GM21515 (cell line): ENCODE data around the gene VPS13C.
"Not testable (repeated sequence)": the region's sequence is repeated elsewhere in the genome, so short reads cannot be mapped to it uniquely, and the experiment has no call there.

ENCODE experiments used
- ATAC-seq: cut with Tn5 transposase; IDR thresholded peaks from one replicate; pipeline ENCODE4 v1.9.1; 2021; ENCODE audit not compliant: unreplicated experiment

VPS13C gene

DNA sequence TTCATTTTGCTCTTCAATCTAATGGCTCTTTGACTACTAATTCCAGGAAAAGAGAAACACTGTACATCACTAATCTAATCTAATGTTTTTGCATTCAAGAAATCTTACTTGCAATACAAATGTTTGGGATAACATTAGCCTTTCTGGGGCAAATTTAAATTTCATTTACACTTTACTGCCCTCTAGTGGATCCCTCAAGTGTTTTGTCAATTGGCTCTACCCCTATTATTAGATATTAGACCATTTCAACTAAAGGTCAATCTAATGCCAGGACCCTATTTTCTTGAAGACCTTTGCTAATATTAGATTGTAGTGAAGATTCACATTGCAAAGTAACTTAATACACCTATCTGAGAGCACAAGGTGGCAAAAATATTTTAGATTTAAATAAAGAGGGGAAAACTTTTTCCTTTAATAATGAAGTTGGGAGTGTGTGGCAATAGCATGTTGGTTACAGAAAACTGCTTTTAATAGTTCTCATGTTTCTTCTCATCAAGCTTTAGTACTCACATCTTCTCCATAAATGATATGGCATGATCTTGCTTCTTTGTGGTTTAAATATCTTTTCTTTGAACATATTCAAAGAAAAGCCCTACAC is 11.6 kb upstream of the VPS13C start:
- ATAC-seq, result no peak

DNA sequence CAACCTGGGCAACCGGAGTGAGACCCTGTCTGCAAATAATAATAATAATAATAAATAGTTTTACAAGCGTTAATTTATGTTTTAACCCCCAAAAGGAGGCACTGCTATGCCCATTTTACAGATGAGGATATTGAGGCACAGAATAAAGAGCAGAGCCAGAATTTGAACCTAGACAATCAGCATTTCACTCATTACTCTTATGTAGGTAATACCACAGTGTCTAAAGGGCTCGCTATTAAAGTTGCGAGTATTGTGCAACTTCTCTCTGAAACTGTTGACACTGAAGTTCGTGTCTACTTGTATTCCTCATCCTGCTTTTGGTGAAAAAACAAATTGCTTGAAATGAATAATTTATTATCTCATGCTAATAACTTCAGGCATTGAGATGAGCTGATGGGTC is 9.3 kb upstream of the VPS13C start:
- ATAC-seq, result no peak

DNA sequence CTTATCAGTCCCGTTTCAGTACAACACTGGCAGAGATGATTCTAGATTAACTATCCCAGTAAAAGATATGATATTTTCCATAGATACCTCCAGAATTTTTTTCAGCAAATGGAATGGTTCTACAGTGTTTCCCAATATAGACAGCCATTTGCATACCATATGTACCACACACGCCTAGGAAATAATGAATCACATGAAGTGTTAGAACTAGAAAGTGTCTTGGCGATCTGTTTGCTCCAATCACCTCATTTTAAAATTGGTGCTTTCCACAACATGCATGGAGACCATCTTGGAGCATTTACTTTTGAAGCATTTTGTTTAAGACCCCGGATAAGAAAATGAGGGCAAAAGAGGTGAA is 8.5 kb upstream of the VPS13C start:
- no peak for ATAC-seq

DNA sequence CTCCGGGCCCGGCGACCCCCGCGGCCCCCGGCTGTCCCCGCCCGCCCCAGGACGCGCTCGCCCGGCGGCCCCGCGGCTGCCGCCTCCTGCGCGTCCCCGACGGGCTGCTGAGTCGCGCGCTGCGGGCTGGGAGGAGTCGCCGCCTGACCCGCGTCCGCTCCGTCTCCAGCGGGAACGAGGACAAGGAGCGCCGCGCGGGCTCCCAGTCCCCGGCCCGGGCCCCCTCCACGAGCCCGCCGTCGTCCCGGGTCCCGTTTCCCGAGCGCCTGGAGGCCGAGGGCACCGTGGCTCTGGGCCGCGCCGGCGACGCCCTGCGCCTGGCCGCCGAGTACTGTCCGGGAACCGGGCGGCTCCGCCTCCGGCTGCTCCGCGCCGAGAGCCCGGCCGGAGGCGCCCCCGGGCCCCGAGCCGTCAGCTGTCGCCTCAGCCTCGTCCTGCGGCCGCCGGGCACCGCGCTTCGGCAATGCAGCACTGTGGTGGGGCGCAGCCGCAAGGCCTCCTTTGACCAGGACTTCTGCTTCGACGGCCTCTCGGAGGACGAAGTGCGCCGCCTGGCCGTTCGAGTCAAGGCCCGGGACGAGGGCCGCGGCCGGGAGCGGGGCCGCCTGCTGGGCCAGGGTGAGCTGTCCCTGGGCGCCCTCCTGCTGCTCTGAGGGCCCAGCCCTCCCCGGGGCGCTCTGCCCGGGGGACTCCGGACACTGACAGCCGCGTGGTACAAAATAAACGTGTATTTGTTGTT is 8.0 kb upstream of the VPS13C start:
- ATAC-seq, result no peak

DNA sequence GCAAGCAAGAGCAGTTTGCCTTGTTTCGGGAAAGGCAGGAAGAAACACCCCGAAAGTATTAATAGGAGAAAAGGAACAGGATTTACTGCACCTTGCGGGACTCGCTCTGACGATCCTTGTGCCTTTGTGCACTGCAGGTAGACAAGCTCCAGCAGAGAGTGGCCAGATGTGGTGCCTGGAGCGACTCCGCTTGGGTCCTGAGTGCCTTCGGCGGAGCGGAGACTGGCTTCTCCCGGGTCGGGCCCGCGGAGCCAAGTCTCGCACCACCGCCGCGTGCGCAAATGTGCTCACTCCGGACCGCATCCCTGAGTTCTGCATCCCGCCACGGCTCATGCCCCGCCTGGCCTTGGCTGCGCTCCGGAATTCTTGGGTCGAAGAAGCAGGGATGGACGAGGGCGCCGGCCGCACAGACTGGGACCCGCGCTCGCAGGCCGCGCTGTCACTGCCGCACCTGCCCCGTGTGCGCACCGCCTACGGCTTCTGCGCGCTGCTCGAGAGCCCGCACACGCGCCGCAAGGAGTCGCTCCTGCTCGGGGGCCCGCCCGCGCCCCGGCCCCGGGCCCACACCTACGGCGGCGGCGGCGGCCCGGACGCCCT is 7.3 kb upstream of the VPS13C start:
- ATAC-seq, result no peak

GRCh38 chr15:62066663-62067447 is 6.6 kb upstream of the VPS13C start, which contains the start of gene C2CD4A:
Gene C2CD4A, plus strand, starts transcription at chr15:62066977. Its CDS starts 637 bp downstream, at chr15:62067614.
- no peak for ATAC-seq

DNA sequence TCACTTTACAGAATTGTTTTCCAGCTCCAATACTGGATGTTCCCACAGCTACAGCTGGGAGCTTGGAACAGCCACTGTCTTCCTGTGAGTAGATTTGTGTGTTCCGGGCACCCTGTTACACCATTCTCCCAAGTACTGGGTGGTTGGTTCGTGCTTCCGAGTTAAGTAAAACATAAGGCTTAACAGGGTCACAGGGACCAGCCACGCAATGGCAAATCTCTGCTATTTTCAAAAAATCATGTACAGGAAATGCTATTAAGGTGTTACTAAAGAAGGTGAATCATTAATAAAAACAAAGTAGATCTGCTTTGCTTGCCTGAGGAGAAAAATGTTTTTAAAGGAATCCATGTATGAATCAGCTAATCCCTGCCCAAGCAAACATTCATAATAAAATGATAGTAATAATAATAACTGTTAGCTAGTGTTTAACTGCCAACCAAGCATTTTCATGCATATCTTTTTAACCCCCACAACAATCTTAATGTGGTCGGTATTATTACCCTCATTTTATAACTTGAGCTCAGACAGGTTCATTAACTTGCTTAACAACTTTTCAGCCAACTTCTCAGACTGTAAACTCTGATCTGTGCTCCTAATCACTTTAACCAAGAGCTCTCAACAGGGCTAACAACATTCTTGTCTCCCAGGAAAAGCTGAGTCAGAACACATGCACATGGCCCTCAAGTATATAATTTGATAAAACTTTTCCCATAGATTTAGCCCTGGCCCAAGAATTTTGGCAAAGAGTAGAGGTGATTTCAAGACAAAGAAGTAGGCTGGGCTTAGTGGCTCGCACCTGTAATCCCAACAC is 3.8 kb upstream of the VPS13C start:
- no peak for ATAC-seq

GRCh38 chr15:62060896-62061280 is 641 bp upstream of the VPS13C start:
- ATAC-seq, result no peak

DNA sequence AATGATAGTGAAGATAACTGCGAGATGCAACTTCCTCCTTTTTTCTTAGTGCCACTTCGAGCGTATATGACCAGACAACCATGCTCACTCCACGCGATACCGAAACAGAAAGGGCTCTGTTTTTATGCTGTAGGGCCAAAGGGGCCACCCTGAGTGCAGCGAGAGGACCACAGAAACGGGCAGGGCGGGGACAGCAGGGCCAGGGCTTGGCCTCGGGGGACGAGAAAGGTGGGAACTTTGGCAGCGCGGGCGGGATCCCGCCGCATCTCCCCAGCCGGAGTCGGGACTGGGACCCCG is 483 bp downstream of the VPS13C start:
- peak; percentile 65 for ATAC-seq

DNA sequence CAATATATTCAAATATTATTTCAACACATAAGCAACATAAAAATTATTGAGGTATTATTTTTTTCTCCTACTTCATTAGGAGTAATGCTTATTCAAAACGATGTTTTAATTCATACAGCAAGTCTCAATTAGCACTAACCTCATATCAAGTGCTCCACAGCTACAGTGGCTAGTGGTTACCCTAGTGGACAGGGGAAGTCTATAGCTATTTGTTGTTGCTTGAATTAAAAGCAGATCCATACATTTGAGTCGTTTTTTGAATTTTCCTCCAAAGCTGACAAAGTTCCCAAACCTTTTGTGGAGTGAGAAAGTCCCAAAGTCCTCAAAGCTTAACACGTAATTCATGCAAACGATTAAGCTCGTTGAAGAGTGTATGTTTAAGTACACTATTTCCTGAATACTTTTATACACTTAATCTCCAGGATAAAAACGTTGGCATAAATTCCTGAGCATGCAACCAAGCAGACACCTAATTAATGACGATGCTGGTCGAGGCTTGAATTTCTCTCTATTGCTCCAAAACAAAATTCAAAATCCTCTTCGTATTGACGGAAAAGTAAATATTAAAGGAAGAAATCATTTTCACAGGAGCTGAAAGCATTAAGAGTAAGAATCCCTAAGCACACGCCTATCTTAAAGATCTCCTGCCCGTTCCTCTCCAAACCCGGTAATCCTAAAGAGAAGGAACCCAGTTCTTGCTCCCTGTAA is 985 bp downstream of the VPS13C start:
- ATAC-seq, result no peak

- ATAC-seq, result no peak
Observed at GRCh38 chr15:62058327-62059028, 1.8 kb downstream of the VPS13C start.

- no peak for ATAC-seq
Observed at GRCh38 chr15:62057341-62057980, 2.8 kb downstream of the VPS13C start.

DNA sequence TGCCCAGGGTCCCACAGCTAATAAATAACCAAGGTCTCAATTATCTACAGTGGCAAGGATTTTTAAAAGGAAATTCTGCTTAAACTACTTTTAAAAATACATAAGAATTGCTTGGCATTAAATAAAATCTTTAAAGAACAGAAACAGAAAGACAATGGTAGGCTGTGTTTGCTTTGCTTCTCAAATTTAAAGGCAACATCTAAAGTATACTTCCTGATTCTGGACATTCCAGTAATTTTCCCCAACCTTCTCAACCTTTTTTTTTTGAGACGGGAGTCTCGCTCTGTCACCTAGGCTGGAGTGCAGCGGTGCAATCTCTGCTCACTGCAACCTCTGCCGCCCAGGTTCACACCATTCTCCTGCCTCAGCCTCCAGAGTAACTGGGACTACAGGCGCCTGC is 5.3 kb downstream of the VPS13C start:
- ATAC-seq, result no peak

DNA sequence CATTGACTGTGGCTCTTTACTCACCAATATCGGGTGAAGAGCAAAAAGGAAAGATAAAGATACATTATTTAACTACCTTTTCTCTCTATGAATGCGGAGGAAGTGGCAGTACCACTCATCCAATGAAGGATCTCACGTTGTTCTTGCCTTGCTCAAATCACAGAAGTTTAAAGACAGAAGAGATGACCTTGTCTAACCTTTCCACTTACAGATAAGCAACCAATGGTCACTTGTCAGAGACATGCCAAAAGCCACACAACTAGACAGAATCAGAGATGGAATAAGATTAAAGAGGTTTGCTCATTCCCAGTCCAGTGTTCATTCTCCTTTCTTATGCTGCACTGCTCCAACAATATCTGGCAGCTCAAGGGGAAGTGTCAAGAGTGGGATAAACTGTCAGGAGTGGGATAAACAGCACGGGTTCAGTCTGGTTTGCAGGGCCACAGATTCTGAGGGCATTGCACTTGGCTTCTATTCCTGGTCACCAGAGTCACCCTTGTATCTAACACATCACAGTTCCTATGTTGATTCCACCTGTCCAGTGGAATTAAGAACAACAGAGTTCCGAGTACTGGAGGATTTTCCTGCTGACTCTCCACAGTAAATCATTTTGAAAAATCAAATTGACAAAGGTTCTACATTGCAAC is 6.7 kb downstream of the VPS13C start:
- ATAC-seq, result no peak

- ATAC-seq, result no peak
Observed at GRCh38 chr15:62052713-62053112, 7.5 kb downstream of the VPS13C start.

DNA sequence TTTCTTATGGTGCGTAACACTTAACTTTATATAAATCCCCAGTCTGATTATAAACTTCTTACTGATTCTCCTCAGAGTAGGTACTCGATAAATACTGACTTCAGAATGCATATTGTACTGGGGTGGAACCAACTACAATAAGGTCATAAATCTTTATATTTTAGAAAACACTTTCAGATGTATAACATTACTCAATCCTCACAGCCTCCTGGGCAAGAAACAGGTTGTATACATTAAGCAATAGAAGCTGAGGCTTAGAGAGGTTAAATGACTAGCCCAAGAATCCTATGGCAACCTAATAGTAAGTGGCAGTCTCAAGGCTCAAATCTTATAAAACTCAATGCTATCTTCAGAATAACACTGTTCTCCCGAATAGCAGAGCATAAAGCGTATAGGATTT is 9.1 kb downstream of the VPS13C start:
- ATAC-seq, result no peak

- no peak for ATAC-seq
Observed at GRCh38 chr15:62050115-62050514, 10.1 kb downstream of the VPS13C start.

DNA sequence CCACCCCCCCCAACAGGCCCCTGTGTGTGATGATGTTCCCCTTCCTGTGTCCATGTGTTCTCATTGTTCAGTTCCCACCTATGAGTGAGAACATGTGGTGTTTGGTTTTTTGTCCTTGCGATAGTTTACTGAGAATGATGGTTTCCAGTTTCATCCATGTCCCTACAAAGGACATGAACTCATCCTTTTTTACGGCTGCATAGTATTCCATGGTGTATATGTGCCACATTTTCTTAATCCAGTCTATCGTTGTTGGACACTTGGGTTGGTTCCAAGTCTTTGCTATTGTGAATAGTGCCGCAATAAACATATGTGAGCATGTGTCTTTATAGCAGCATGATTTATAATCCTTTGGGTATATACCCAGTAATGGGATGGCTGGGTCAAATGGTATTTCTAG is 12.0 kb downstream of the VPS13C start:
- not testable (repeated sequence) for ATAC-seq

DNA sequence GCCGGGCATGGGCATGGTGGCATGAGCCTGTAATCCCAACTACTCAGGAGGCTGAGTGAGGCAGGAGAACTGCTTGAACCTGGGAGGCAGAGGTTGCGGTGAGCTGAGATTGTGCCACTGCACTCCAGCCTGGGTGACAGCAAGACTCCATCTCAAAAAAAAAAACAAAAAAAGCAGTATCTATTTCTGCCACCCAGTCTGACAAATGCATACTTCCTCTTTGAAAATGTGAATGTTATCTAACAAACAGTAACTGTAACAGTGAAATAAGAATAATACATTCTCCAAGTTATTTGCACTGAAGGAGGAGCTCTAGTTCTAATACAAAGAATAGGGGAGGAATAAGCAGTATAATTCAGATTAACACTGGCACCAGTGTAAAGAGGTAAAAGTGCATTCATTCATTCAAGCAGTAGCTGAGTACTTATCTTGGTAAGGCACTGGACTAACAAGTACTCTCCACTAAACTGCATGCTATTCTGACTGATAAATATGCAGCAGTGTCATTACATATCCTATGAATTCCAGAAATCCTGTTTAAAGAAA is 12.9 kb downstream of the VPS13C start:
- ATAC-seq, result no peak
